ENCODE results near the gene ESRRA. TPM values are rescaled to one million over a fixed set of nuclear protein-coding genes. Genes with fewer than 3 reads are reported as not detected.

Gene ESRRA
- polyA plus RNA-seq, 1 donor from 2014 or later, result 29.0 TPM

- Histone ChIP-seq H3K36me3 (ENCODE audit: insufficient read depth, low read length) (no peaks in the 10 kb centered on the region), H3K9ac (ENCODE audit: low read length) (no peak overlapping the region), H3F3A (ENCODE audit: insufficient read depth, low read length, poor library complexity, severe bottlenecking) (no peaks in the 10 kb centered on the region), H3K27ac (ENCODE audit: low read length) (no peak overlapping the region), H3K4me2 (ENCODE audit: low read length) (no peak overlapping the region), H4K20me1 (ENCODE audit: insufficient read depth) (no peaks in the 10 kb centered on the region), H3K9me2 (ENCODE audit: insufficient read depth, low read length) (no peaks in the 10 kb centered on the region), H3K4me3 (ENCODE audit: low read length) (no peak overlapping the region), H3K9me3 (ENCODE audit: low read length) (no peaks in the 10 kb centered on the region), H2AFZ (ENCODE audit: low read depth, low read length) (no peak overlapping the region), H3K27me3 (ENCODE audit: insufficient read depth, low read depth, low read length) (no peaks in the 10 kb centered on the region), H3K79me2 (replicated peaks; ENCODE audit: insufficient read depth, low read length) (no peaks in the 10 kb centered on the region)
- TF ChIP-seq EP300 (conservative IDR thresholded peaks at IDR 0.05; ENCODE audit: poor library complexity, severe bottlenecking) (no peak), MXI1 (conservative IDR thresholded peaks at IDR 0.05; ENCODE audit: poor library complexity, severe bottlenecking) (no peak), EZH2 (IDR thresholded peaks at IDR 0.05; ENCODE audit: borderline replicate concordance, insufficient read depth, low read length, poor library complexity, severe bottlenecking) (no peak), CTCF (IDR thresholded peaks at IDR 0.05; ENCODE audit: poor library complexity, severe bottlenecking) (no peak), POLR2AphosphoS5 (IDR thresholded peaks at IDR 0.05) (no peak), TAF1 (IDR thresholded peaks at IDR 0.05; ENCODE audit: low read depth) (no peak), SMC3 (conservative IDR thresholded peaks at IDR 0.05; ENCODE audit: poor library complexity) (no peak), RAD21 (conservative IDR thresholded peaks at IDR 0.05) (no peak), REST (IDR thresholded peaks at IDR 0.05; ENCODE audit: borderline replicate concordance) (no peak)
Measured at GRCh38 chr11:64331569-64332371, 26.4 kb downstream of the ESRRA start.

GRCh38 chr11:64333556-64333955 is 28.2 kb downstream of the ESRRA start:
- no peak overlapping the region for H3K9ac ChIP-seq (ENCODE audit: low read length)
- H3K27me3 ChIP-seq (ENCODE audit: insufficient read depth, low read depth, low read length), result no peaks in the 10 kb centered on the region
- no peaks in the 10 kb centered on the region for H3K36me3 ChIP-seq (ENCODE audit: insufficient read depth, low read length)
- H4K20me1 ChIP-seq (ENCODE audit: insufficient read depth), result no peaks in the 10 kb centered on the region
- H3K4me3 ChIP-seq (ENCODE audit: low read length), result no peak overlapping the region
- H3K79me2 ChIP-seq (replicated peaks; ENCODE audit: insufficient read depth, low read length), result no peaks in the 10 kb centered on the region
- no peak overlapping the region for H3K27ac ChIP-seq (ENCODE audit: low read length)
- no peaks in the 10 kb centered on the region for H3K9me2 ChIP-seq (ENCODE audit: insufficient read depth, low read length)
- no peaks in the 10 kb centered on the region for H3F3A ChIP-seq (ENCODE audit: insufficient read depth, low read length, poor library complexity, severe bottlenecking)
- TF ChIP-seq EP300 (conservative IDR thresholded peaks at IDR 0.05; ENCODE audit: poor library complexity, severe bottlenecking), result no peak
- no peak for TF ChIP-seq SMC3 (conservative IDR thresholded peaks at IDR 0.05; ENCODE audit: poor library complexity)
- TF ChIP-seq EZH2 (IDR thresholded peaks at IDR 0.05; ENCODE audit: borderline replicate concordance, insufficient read depth, low read length, poor library complexity, severe bottlenecking), result no peak
- no peak for TF ChIP-seq TAF1 (IDR thresholded peaks at IDR 0.05; ENCODE audit: low read depth)
- no peak for TF ChIP-seq RAD21 (conservative IDR thresholded peaks at IDR 0.05)
- no peak for TF ChIP-seq CTCF (IDR thresholded peaks at IDR 0.05; ENCODE audit: poor library complexity, severe bottlenecking)
- TF ChIP-seq REST (IDR thresholded peaks at IDR 0.05; ENCODE audit: borderline replicate concordance), result no peak
- TF ChIP-seq MXI1 (conservative IDR thresholded peaks at IDR 0.05; ENCODE audit: poor library complexity, severe bottlenecking), result no peak
- TF ChIP-seq POLR2AphosphoS5 (IDR thresholded peaks at IDR 0.05), result no peak
- H3K4me2 ChIP-seq (ENCODE audit: low read length), result no peak overlapping the region
- no peaks in the 10 kb centered on the region for H3K9me3 ChIP-seq (ENCODE audit: low read length)
- H2AFZ ChIP-seq (ENCODE audit: low read depth, low read length), result no peak overlapping the region
